CD14-positive monocyte (primary cell): ENCODE results near the gene PPFIBP1. TPM values are rescaled to one million over a fixed set of nuclear protein-coding genes. Genes with fewer than 3 reads are reported as not detected.

Source experiments
- DNase-seq, 3 donors: peaks; one replicate each; pipeline ENCODE4 v3.0.0-alpha.2; 2011 to 2022
- H2AFZ ChIP-seq: 2 replicates; pipeline ENCODE4 v1.6.0; 2012; ENCODE audit warnings: mild to moderate bottlenecking, low read depth, low read length, inconsistent platforms; ENCODE audit not compliant: insufficient read depth, poor library complexity, severe bottlenecking
- H3K27ac ChIP-seq, 2 donors: 1 replicate in 1 of 2; 2 replicates in 1 of 2; pipeline ENCODE4 v1.5.1; 2012 to 2013; ENCODE audit warnings: low read length in 2 of 2, control low read depth in 1 of 2, inconsistent platforms in 1 of 2, low read depth in 1 of 2, mild to moderate bottlenecking in 1 of 2
- H3K27me3 ChIP-seq, 2 donors: one replicate each; pipeline versions ENCODE4 v1.6.0 to v1.6.1; 2011 to 2013; ENCODE audit warnings: low read length in 2 of 2; ENCODE audit not compliant: control insufficient read depth in 2 of 2, insufficient read depth in 2 of 2
- H3K36me3 ChIP-seq, 2 donors: replicated peaks in 1 of 2; 1 replicate in 1 of 2; 2 replicates in 1 of 2; pipeline versions ENCODE4 v1.5.1 to v1.6.1; 2012 to 2013; ENCODE audit warnings: low read length in 2 of 2, control low read depth in 1 of 2, inconsistent platforms in 1 of 2, mild to moderate bottlenecking in 1 of 2; ENCODE audit not compliant: insufficient read depth in 2 of 2, control insufficient read depth in 1 of 2
- H3K4me1 ChIP-seq, 2 donors: 1 replicate in 1 of 2; 2 replicates in 1 of 2; pipeline versions ENCODE4 v1.5.1 to v1.6.1; 2012 to 2013; ENCODE audit warnings: low read length in 2 of 2, control low read depth in 1 of 2, inconsistent platforms in 1 of 2, mild to moderate bottlenecking in 1 of 2, moderate library complexity in 1 of 2; ENCODE audit not compliant: insufficient read depth in 2 of 2, control insufficient read depth in 1 of 2
- H3K4me2 ChIP-seq: replicated peaks from 2 replicates; pipeline ENCODE3; 2012; ENCODE audit warnings: low read length, moderate library complexity, mild to moderate bottlenecking; ENCODE audit not compliant: poor library complexity, severe bottlenecking; ENCODE audit errors: extremely low read depth
- H3K4me3 ChIP-seq, 3 experiments: fragments of 200-600 bp in 1 of 3; sonication (generic) in 1 of 3; replicated peaks in 1 of 3; 1 replicate in 2 of 3; 2 replicates in 1 of 3; pipeline ENCODE4 v1.5.1; 2011 to 2013; ENCODE audit warnings: low read length in 3 of 3, mild to moderate bottlenecking in 3 of 3, control low read depth in 2 of 3, low read depth in 2 of 3, inconsistent platforms in 1 of 3, moderate library complexity in 1 of 3
- H3K79me2 ChIP-seq: 2 replicates; pipeline ENCODE4 v1.6.0; 2012; ENCODE audit warnings: mild to moderate bottlenecking, control low read depth, inconsistent platforms, low read length, moderate library complexity; ENCODE audit not compliant: insufficient read depth
- H3K9ac ChIP-seq: 2 replicates; pipeline ENCODE4 v1.6.0; 2017; ENCODE audit warnings: low read length, mild to moderate bottlenecking; ENCODE audit not compliant: insufficient read depth, poor library complexity, severe bottlenecking
- H3K9me3 ChIP-seq, 2 donors: replicated peaks in 1 of 2; 1 replicate in 1 of 2; 2 replicates in 1 of 2; pipeline versions ENCODE4 v1.5.1 to v1.6.1; 2012 to 2013; ENCODE audit warnings: low read length in 2 of 2, control low read depth in 1 of 2; ENCODE audit not compliant: control insufficient read depth in 1 of 2, insufficient read depth in 1 of 2
- H4K20me1 ChIP-seq: 2 replicates; pipeline ENCODE4 v1.6.0; 2012; ENCODE audit warnings: mild to moderate bottlenecking, low read length, control low read depth, moderate library complexity; ENCODE audit not compliant: insufficient read depth
- H3K27ac Mint-ChIP-seq, 7 donors: one replicate each; pipeline ENCODE4 v1.8.0; 2020; ENCODE audit warnings: mild to moderate bottlenecking in 7 of 7, mixed read lengths in 7 of 7, moderate library complexity in 6 of 7, inconsistent platforms in 2 of 7
- H3K27me3 Mint-ChIP-seq, 3 donors: one replicate each; pipeline ENCODE4 v1.8.0; 2021 to 2022; ENCODE audit warnings: low read depth in 3 of 3, mild to moderate bottlenecking in 3 of 3, mixed read lengths in 3 of 3, moderate library complexity in 3 of 3, inconsistent platforms in 1 of 3
- H3K36me3 Mint-ChIP-seq, 2 donors: one replicate each; pipeline ENCODE4 v1.8.0; 2020; ENCODE audit warnings: mixed read lengths in 2 of 2, inconsistent platforms in 1 of 2, mild to moderate bottlenecking in 1 of 2
- H3K4me1 Mint-ChIP-seq: one replicate; pipeline ENCODE4 v1.8.0; 2020; ENCODE audit warnings: mild to moderate bottlenecking, mixed read lengths
- H3K4me3 Mint-ChIP-seq, 2 donors: one replicate each; pipeline ENCODE4 v1.8.0; 2020; ENCODE audit warnings: mild to moderate bottlenecking in 2 of 2, mixed read lengths in 2 of 2, moderate library complexity in 1 of 2
- H3K9me3 Mint-ChIP-seq, 7 donors: one replicate each; pipeline ENCODE4 v1.8.0; 2020 to 2022; ENCODE audit warnings: mixed read lengths in 7 of 7, mild to moderate bottlenecking in 6 of 7, moderate library complexity in 6 of 7, inconsistent platforms in 2 of 7
- WGBS: methylation state at CpG from one replicate; pipeline ENCODE4 v1.1.5; 2013; ENCODE audit warnings: missing lambda C conversion rate; ENCODE audit not compliant: insufficient coverage; 5-methylcytosine and 5-hydroxymethylcytosine counted together
- intact Hi-C, 2 donors: fragments of 100-400 bp; cut with micrococcal nuclease; formaldehyde crosslinking; loops; one replicate each; pipeline versions ENCODE4 v1.15.0 to v1.15.1; 2023
- polyA plus RNA-seq, 3 donors: library from polyadenylated mRNA; depleted of rRNA in 1 of 3; unstranded in 2 of 3; stranded (reverse) in 1 of 3; fragments of 300-500 nt in 2 of 3; fragments of >200 nt in 1 of 3; fragmentation: Illumina TruSeq in 2 of 3; gene quantifications; 1 replicate in 2 of 3; 2 replicates in 1 of 3; pipeline ENCODE4 v1.2.3, GENCODE V29; 2012 to 2021
- TF ChIP-seq, protein P1 (sequence below): fragments of 200-600 bp; IDR thresholded peaks from one replicate; pipeline ENCODE4 v1.8.0; 2022; ENCODE audit warnings: antibody characterized with exemption, mild to moderate bottlenecking

Gene PPFIBP1
- polyA plus RNA-seq, 3 donors = 0.25 to 0.79 (median 0.53) TPM

DNA sequence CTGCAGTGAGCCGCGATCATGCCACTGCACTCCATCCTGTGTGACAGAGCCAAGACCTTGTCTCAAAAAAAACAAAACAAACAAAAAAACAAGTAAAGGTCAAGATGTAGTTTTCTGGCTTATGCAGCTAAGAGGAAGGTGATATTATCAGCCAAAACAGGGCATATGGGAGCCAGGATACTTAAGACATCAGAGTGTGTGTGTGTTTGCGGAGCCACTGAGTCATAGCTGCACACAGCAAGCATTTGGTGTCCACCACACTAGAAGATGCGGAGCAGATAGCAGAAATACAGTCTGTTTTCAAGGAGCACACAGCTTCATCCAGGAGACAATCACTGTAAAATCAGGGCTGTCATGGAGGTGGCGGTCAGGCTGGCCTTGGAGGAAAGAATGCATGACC is 99.6 kb downstream of the PPFIBP1 start:
- Mint-ChIP-seq H3K27me3 (no peaks in the 10 kb centered on the region), H3K4me3 (no peak overlapping the region), H3K36me3 (no peaks in the 10 kb centered on the region), H3K9me3 (peaks cover 0 to 3% (median 0%) of the 10 kb centered on the region in 7 donors), H3K27ac (no peak overlapping the region), H3K4me1 (peaks cover 17% of the 10 kb centered on the region)
- Histone ChIP-seq H3K4me3 (no peak overlapping the region), H3K36me3 (no peaks in the 10 kb centered on the region), H2AFZ (no peak overlapping the region), H3K27me3 (no peaks in the 10 kb centered on the region), H4K20me1 (no peaks in the 10 kb centered on the region), H3K79me2 (no peaks in the 10 kb centered on the region), H3K9ac (no peak overlapping the region), H3K27ac (no peak overlapping the region), H3K9me3 (no peaks in the 10 kb centered on the region), H3K4me2 (no peak overlapping the region), H3K4me1 (peaks cover 3 to 6% of the 10 kb centered on the region in 2 donors)
- 94% methylated on average over 3 of the region's 5 CpGs for WGBS
- DNase-seq = no peak
- TF ChIP-seq, protein P1, sequence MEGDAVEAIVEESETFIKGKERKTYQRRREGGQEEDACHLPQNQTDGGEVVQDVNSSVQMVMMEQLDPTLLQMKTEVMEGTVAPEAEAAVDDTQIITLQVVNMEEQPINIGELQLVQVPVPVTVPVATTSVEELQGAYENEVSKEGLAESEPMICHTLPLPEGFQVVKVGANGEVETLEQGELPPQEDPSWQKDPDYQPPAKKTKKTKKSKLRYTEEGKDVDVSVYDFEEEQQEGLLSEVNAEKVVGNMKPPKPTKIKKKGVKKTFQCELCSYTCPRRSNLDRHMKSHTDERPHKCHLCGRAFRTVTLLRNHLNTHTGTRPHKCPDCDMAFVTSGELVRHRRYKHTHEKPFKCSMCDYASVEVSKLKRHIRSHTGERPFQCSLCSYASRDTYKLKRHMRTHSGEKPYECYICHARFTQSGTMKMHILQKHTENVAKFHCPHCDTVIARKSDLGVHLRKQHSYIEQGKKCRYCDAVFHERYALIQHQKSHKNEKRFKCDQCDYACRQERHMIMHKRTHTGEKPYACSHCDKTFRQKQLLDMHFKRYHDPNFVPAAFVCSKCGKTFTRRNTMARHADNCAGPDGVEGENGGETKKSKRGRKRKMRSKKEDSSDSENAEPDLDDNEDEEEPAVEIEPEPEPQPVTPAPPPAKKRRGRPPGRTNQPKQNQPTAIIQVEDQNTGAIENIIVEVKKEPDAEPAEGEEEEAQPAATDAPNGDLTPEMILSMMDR = no peak
- intact Hi-C loops = loop anchor here in 1 of 2 donors (10.0 kb wide), 1 partner anchor 189 kb away; no protein-coding TSS in a partner anchor

DNA sequence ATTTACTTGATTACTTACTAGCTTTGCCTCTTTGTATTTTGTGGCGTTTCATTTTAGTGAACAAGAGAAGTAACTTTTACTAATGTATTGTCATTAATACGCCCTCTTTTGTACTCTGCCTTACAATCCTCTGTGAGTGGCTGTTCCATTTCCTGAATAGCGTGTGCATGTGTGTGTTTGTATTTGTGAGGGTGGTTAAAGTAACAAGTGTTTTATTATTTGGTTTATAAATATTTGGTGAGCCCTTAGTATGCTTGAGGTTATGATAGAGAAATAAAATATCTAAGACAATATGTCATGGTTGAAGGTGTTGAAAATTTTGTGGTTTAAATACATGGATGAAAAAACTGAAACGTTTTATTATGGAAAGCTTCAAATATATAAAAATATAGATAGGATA is 100.6 kb downstream of the PPFIBP1 start:
- Histone ChIP-seq H3K9ac (no peak overlapping the region), H3K79me2 (no peaks in the 10 kb centered on the region), H4K20me1 (no peaks in the 10 kb centered on the region), H3K4me1 (peaks cover 0 to under 1% of the 10 kb centered on the region in 2 donors), H3K9me3 (no peaks in the 10 kb centered on the region), H2AFZ (no peak overlapping the region), H3K36me3 (no peaks in the 10 kb centered on the region), H3K4me3 (no peak overlapping the region), H3K27me3 (no peaks in the 10 kb centered on the region), H3K27ac (no peak overlapping the region), H3K4me2 (no peak overlapping the region)
- no peak overlapping the region for H3K27ac Mint-ChIP-seq
- H3K27me3 Mint-ChIP-seq = no peaks in the 10 kb centered on the region
- H3K9me3 Mint-ChIP-seq = peaks cover 0 to 3% (median 0%) of the 10 kb centered on the region in 7 donors
- TF ChIP-seq, protein P1 = no peak
- peaks cover 9% of the 10 kb centered on the region for H3K4me1 Mint-ChIP-seq
- intact Hi-C loops = loop anchor here in 1 of 2 donors (10.0 kb wide), 1 partner anchor 190 kb away; no protein-coding TSS in a partner anchor
- no peak for DNase-seq
- no peak overlapping the region for H3K4me3 Mint-ChIP-seq
- no peaks in the 10 kb centered on the region for H3K36me3 Mint-ChIP-seq
- 67% methylated on average over 1 of the region's 4 CpGs for WGBS
